ENCODE measurements around the gene RHOU. TPM values are rescaled to one million over a fixed set of nuclear protein-coding genes. Genes with fewer than 3 reads are reported as not detected.

The RHOU gene
- total and polyA plus RNA-seq, 8 donors = 1.2 to 75.5 (median 28.7) TPM

- H3K36me3 ChIP-seq = no peaks in the 10 kb centered on the region
- H3K4me3 ChIP-seq = no peak overlapping the region
- H3K27me3 ChIP-seq = no peaks in the 10 kb centered on the region
- H3K9me3 ChIP-seq = no peaks in the 10 kb centered on the region
- 84 to 89% (median 87%) methylated on average over 2 of the region's 2 CpGs for WGBS, 5 donors
- peaks cover 0 to 6% (median 0%) of the 10 kb centered on the region in 4 donors for H3K4me1 ChIP-seq
- H3K27ac ChIP-seq = no peak overlapping the region
- TF ChIP-seq POLR2A (IDR thresholded peaks at IDR 0.05) = no peak
- TF ChIP-seq POLR2AphosphoS5 (IDR thresholded peaks at IDR 0.05) = no peak
- no peak for TF ChIP-seq EP300 (IDR thresholded peaks at IDR 0.05)
- TF ChIP-seq CTCF (IDR thresholded peaks at IDR 0.05) = no peak
- DNase-seq = no peak
- intact Hi-C loops (cut with DNase I; ENCODE audit: low total_unique reads) = no loop called here
Observed at GRCh38 chr1:228793032-228793431, 57.8 kb downstream of the RHOU start.

GRCh38 chr1:228794173-228794572, 58.9 kb downstream of the RHOU start:
- Histone ChIP-seq H3K4me3 (no peak overlapping the region), H3K27me3 (no peaks in the 10 kb centered on the region), H3K36me3 (no peaks in the 10 kb centered on the region), H3K9me3 (no peaks in the 10 kb centered on the region), H3K27ac (no peak overlapping the region), H3K4me1 (peaks cover 0 to 10% (median 0%) of the 10 kb centered on the region in 4 donors)
- DNase-seq = no peak
- intact Hi-C loops (cut with DNase I; ENCODE audit: low total_unique reads) = no loop called here
- no peak for TF ChIP-seq POLR2AphosphoS5 (IDR thresholded peaks at IDR 0.05)
- TF ChIP-seq POLR2A (IDR thresholded peaks at IDR 0.05) = no peak
- TF ChIP-seq EP300 (IDR thresholded peaks at IDR 0.05) = no peak
- TF ChIP-seq CTCF (IDR thresholded peaks at IDR 0.05) = no peak
- WGBS, 5 donors = 67 to 89% (median 79%) methylated on average over 1 of the region's 1 CpG

- Histone ChIP-seq H3K4me1 (peaks cover 0 to 10% (median 0%) of the 10 kb centered on the region in 4 donors), H3K4me3 (no peak overlapping the region)
- 78 to 95% (median 85%) methylated on average over 5 of the region's 5 CpGs for WGBS, 5 donors
Observed at GRCh38 chr1:228794810-228795209, 59.5 kb downstream of the RHOU start.

GRCh38 chr1:228795596-228795995, 60.3 kb downstream of the RHOU start:
- TF ChIP-seq CTCF (IDR thresholded peaks at IDR 0.05) (no peak), EP300 (IDR thresholded peaks at IDR 0.05) (no peak), POLR2A (IDR thresholded peaks at IDR 0.05) (no peak), POLR2AphosphoS5 (IDR thresholded peaks at IDR 0.05) (no peak)
- 71 to 83% (median 75%) methylated on average over 4 of the region's 4 CpGs for WGBS, 5 donors
- intact Hi-C loops (cut with DNase I; ENCODE audit: low total_unique reads) = no loop called here

More at GRCh38 chr1:228794810-228795209, 59.5 kb downstream of the RHOU start:
- H3K9me3 ChIP-seq = no peaks in the 10 kb centered on the region
- intact Hi-C loops (cut with DNase I; ENCODE audit: low total_unique reads) = no loop called here
- no peaks in the 10 kb centered on the region for H3K36me3 ChIP-seq
- H3K27ac ChIP-seq = no peak overlapping the region
- TF ChIP-seq POLR2A (IDR thresholded peaks at IDR 0.05) (no peak), CTCF (IDR thresholded peaks at IDR 0.05) (no peak), EP300 (IDR thresholded peaks at IDR 0.05) (no peak), POLR2AphosphoS5 (IDR thresholded peaks at IDR 0.05) (no peak)
- no peaks in the 10 kb centered on the region for H3K27me3 ChIP-seq
- no peak for DNase-seq

More at GRCh38 chr1:228795596-228795995, 60.3 kb downstream of the RHOU start:
- Histone ChIP-seq H3K4me1 (peaks cover 0 to 17% (median 0%) of the 10 kb centered on the region in 4 donors), H3K9me3 (no peaks in the 10 kb centered on the region), H3K27me3 (no peaks in the 10 kb centered on the region), H3K27ac (no peak overlapping the region), H3K36me3 (no peaks in the 10 kb centered on the region), H3K4me3 (no peak overlapping the region)
- DNase-seq = no peak

Other genes with a start within 250 kb of the RHOU start
- 10 to 100 TPM in 3 of 5 donors, 1 to 10 TPM in 2; 8.9 to 44.6 (median 16.2) TPM for gene RNF187, start 248.1 kb upstream of the RHOU start, total RNA-seq
- gene RNF187, start 248.1 kb upstream of the RHOU start, polyA plus RNA-seq = 10 to 100 TPM; 27.0 to 31.7 (median 29.6) TPM